ENCODE results near the gene ZSCAN21.

DNA sequence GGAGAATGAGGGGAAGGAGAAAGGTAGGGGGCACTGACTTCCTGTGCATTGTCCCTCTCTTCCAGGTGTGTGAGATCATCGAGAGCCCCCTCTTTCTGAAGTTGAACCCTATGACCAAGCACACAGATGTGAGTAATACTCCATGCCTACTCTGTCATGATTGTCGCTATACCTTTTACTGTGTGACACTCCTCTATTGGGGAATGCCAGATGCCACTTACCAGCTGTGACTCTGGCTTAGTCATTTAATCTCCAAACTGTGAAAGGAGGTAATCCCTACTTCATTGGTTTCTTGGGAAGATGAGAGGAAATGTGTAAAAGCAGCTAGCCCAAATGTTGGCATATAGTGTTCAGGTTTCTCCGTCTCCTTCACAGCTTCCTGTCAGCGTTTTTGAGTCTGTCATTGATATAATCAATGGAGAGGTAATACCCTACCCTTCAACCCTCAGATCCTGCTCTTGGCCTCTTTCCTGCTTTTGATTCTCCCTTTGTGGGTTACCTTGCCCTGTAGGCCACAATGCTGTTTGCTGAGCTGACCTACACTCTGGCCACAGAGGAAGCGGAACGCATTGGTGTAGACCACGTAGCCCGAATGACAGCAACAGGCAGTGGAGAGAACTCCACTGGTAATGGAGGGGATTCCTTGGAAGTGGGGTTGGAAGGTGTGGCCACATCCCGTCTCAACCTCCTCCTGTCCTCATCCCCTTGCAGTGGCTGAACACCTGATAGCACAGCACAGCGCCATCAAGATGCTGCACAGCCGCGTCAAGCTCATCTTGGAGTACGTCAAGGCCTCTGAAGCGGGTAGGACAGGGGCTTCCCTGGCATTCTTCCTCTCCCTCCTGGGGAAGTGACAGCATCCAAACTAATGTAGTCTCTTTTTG lies 41.2 kb downstream of the ZSCAN21 start:
- TF ChIP-seq FOXK2 (IDR thresholded peaks at IDR 0.05) (no peak), BHLHE40 (IDR thresholded peaks at IDR 0.05; ENCODE audit: borderline replicate concordance) (no peak), TARDBP (IDR thresholded peaks at IDR 0.05) (no peak), SUZ12 (IDR thresholded peaks at IDR 0.05) (no peak), HDGF (IDR thresholded peaks at IDR 0.05; ENCODE audit: borderline replicate concordance) (no peak), ELF4 (IDR thresholded peaks at IDR 0.05) (no peak), FOXM1 (IDR thresholded peaks at IDR 0.05; ENCODE audit: borderline replicate concordance) (no peak), ZNF384 (IDR thresholded peaks at IDR 0.05) (no peak), SP1 (IDR thresholded peaks at IDR 0.05) (no peak), NFRKB (IDR thresholded peaks at IDR 0.05) (no peak), CTBP1 (IDR thresholded peaks at IDR 0.05; ENCODE audit: borderline replicate concordance) (no peak), LEF1 (IDR thresholded peaks at IDR 0.05; ENCODE audit: borderline replicate concordance) (no peak), FOXA1 (IDR thresholded peaks at IDR 0.05) (no peak)

Data from HEK293T (cell line).